SH-SY5Y (cell line): ENCODE results near the gene ACAN.

Source experiments
- GATA2 ChIP-seq: IDR thresholded peaks from 2 replicates; pipeline ENCODE4 v1.6.1; 2011; ENCODE audit warnings: mild to moderate bottlenecking, low read depth, low read length
- GATA3 ChIP-seq: IDR thresholded peaks from 2 replicates; pipeline ENCODE4 v1.6.1; 2011; ENCODE audit warnings: low read depth, mild to moderate bottlenecking, low read length, moderate library complexity

DNA sequence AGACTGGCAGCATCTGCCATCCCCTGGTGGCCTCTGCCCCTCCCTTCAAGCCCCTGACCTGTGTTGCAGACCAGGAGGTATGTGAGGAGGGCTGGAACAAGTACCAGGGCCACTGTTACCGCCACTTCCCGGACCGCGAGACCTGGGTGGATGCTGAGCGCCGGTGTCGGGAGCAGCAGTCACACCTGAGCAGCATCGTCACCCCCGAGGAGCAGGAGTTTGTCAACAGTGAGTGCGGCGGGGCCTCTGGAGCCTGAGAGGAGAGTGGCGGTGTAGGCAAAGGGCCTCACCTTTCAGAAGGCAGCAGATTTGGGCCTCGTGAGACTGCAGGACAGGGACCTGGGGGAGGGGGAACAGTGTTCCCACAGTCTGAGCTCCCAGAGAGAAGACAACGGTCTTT is 68.1 kb downstream of the ACAN start:
- TF ChIP-seq GATA3 (no peak), GATA2 (no peak)
